ENCODE measurements around the gene SLK.

DNA sequence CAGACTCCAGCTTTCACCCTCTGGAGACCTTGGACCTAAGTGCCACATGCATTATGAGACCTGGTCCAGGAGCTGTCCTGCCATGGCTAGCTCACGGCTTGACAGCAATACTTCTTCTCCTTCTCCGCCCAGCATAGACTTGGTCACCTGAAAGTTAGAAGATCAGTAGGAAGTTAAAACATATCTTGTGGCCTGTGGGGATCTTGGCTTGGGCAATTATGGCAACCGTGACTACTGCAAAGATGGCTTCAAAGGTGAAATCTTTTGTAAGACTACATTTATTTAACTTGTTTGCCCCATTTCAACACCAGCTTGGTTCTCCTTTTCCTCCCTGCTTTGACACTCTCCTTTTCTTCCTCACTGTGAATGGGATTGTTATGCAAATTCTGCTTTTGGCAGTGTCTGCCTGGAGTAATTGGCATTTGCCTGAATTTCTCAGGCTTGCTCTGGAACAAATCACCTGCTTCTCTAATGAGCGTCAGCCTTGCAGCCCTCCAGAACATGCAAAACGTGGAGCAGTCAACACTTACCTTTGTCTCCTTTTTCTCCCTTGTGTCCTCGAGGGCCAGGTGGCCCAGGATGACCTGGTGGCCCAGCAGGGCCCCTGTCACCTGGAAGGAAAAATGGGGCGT, 65.3 kb downstream of the SLK start:
- no peak for TF ChIP-seq SUZ12 (IDR thresholded peaks at IDR 0.05; ENCODE audit: extremely low read depth, insufficient read depth, insufficient read length)
- TF ChIP-seq ZNF274 (IDR thresholded peaks at IDR 0.05; ENCODE audit: low read depth, low read length), result no peak
- TF ChIP-seq YY1 (IDR thresholded peaks at IDR 0.05; ENCODE audit: insufficient read depth, insufficient read length), result no peak
